IPS-15b (cell line): ENCODE measurements around the gene IFT57.
A peak's percentile ranks its signal among the peaks of the same experiment; 100 is the strongest.
"Not testable (repeated sequence)": the region's sequence is repeated elsewhere in the genome, so short reads cannot be mapped to it uniquely, and the experiment has no call there.

Experiments used
- H3K27me3 ChIP-seq: one replicate; pipeline ENCODE4 v1.6.1; 2013; ENCODE audit warnings: low read length; ENCODE audit not compliant: control insufficient read depth, insufficient read depth
- H3K36me3 ChIP-seq: one replicate; pipeline ENCODE4 v1.6.1; 2013; ENCODE audit warnings: low read length; ENCODE audit not compliant: control insufficient read depth, insufficient read depth
- H3K4me1 ChIP-seq: one replicate; pipeline ENCODE4 v1.6.1; 2013; ENCODE audit warnings: mild to moderate bottlenecking, low read length; ENCODE audit not compliant: control insufficient read depth, insufficient read depth
- H3K4me3 ChIP-seq: one replicate; pipeline ENCODE4 v1.5.1; 2013; ENCODE audit warnings: low read depth, low read length
- H3K9ac ChIP-seq: one replicate; pipeline ENCODE4 v1.6.1; 2013; ENCODE audit warnings: low read depth, mild to moderate bottlenecking, low read length
- H3K9me3 ChIP-seq: one replicate; pipeline ENCODE4 v1.6.1; 2013; ENCODE audit warnings: mild to moderate bottlenecking, low read length; ENCODE audit not compliant: control insufficient read depth, insufficient read depth

Gene IFT57, protein sequence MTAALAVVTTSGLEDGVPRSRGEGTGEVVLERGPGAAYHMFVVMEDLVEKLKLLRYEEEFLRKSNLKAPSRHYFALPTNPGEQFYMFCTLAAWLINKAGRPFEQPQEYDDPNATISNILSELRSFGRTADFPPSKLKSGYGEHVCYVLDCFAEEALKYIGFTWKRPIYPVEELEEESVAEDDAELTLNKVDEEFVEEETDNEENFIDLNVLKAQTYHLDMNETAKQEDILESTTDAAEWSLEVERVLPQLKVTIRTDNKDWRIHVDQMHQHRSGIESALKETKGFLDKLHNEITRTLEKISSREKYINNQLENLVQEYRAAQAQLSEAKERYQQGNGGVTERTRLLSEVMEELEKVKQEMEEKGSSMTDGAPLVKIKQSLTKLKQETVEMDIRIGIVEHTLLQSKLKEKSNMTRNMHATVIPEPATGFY

DNA sequence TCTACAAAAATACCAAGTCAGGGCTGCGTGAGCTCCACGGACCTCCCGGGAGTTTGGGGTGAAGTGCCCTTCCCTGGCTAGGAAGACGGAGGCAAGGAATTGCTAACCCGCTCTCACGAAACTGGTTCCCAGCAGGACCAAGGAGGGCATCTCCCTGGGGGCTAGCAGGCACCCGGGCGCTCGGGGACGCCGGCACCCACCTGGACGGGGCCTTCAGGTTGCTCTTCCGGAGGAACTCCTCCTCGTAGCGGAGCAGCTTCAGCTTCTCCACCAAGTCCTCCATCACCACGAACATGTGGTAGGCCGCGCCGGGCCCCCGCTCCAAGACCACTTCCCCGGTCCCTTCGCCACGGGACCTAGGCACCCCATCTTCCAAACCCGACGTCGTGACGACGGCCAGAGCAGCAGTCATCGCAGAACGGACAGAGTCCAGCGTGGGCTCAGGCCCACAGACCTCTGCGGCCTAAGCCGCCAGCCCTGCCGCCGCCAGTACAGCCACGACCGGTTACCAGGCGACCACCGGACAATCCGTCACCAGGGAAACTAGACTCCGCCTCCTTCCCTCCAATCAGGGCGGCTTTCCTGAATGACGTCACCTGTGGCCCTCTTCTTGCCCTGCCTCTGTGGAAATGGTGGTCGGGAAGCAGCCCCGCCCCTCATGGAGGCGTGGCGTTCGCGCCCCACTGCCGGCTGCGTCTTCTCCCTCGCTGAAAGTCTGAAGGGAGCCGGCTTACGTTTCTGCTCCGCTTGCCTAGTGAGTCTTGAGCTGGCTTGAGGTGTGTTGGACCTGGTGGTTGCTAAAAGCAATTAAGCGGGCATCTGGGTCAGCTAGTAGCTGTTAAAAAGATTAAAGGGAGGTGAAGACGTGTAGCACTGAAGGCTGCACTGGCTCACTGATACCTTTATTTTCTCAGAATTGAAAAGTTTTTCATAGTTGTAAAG lies at the start of gene IFT57:
IFT57 (minus strand) TSS at position 514 of the 942 bp plus-strand sequence; CDS start at position 412, 102 bp downstream.
- peaks cover 4% of the 10 kb centered on the region for H3K4me1 ChIP-seq
- peaks cover 7% of the 10 kb centered on the region for H3K27me3 ChIP-seq
- peak within 1 kb of the TSS; percentile 81 for H3K4me3 ChIP-seq
- no peaks in the 10 kb centered on the region for H3K36me3 ChIP-seq
- H3K9ac ChIP-seq, result no peak within 1 kb of the TSS
- no peaks in the 10 kb centered on the region for H3K9me3 ChIP-seq

DNA sequence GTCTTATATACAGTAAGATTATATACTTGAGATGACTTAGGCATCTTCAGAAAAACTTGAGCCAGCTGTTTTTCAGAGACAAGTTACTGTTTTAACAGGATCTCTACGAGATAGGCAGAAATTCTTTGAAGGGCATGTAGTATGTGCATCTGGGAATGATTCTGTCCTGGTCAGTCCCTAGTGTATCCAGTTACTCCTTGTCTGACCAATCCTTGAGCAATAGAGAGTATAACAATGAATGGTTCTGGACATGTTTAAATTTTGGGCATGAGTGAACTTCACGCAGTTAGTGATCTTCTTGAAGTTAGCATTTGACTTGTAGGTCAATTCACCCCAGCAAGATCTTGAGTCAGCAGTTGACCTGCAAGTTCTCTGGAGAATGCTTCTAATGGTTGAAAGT lies 49.4 kb upstream of the IFT57 start:
- Histone ChIP-seq H3K9ac (no peak overlapping the region), H3K9me3 (no peaks in the 10 kb centered on the region), H3K36me3 (no peaks in the 10 kb centered on the region), H3K4me3 (no peak overlapping the region), H3K27me3 (no peaks in the 10 kb centered on the region), H3K4me1 (no peaks in the 10 kb centered on the region)

DNA sequence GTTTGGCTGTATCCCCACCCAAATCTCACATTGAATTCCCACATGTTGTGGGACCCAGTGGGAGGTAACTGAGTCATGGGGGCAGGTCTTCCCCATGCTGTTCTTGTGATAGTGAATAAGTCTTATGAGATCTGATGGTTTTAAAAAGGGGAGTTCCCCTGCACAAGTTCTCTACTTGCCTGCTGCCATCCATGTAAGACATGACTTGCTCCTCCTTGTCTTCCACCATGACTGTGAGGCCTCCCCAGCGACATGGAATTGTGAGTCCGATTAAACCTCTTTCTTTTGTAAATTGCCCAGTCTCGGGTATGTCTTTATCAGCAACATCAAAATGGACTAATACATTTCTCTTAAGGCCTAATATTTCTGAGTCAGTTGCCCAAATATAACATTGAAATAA lies 46.0 kb upstream of the IFT57 start:
- H3K27me3 ChIP-seq, H3K9ac ChIP-seq, H3K4me1 ChIP-seq, H3K9me3 ChIP-seq, H3K4me3 ChIP-seq, H3K36me3 ChIP-seq: not testable (repeated sequence)

DNA sequence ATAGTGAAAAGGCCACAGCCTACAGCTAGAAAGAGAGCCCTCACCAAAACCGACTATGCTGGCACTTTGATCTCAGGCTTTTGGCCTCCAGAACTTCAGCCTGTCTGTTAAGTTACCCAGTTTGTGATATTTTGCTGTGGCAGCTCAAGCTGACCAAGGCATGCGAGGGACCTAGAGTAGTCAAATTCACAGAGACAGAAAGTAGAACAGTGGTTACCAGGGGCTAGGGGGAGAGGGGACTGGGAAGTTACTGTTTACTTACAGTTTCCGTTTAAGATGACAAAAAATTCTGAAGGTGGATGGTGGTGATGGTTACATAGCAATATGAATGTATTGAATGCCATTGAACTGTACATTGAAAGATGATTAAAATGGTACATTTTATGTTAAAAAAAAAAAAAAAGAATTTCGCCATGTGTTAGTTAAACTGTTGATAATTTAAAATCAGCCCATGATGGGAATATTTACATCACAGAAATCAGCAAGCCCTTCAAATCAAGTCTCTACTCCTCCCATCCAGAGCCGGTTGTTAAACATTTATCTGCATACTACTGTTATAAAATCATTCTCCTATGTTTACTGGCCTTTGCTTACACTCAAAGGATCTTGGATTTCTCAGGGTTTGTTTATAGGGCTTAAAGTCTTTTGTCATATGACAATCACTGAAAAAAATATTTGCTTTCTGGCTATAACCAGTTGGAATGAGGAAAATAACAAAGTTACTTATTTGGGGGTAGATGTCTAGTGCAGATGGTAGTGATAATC lies 42.5 kb upstream of the IFT57 start:
- H3K9me3 ChIP-seq, H3K9ac ChIP-seq, H3K27me3 ChIP-seq, H3K36me3 ChIP-seq, H3K4me1 ChIP-seq, H3K4me3 ChIP-seq: not testable (repeated sequence)

DNA sequence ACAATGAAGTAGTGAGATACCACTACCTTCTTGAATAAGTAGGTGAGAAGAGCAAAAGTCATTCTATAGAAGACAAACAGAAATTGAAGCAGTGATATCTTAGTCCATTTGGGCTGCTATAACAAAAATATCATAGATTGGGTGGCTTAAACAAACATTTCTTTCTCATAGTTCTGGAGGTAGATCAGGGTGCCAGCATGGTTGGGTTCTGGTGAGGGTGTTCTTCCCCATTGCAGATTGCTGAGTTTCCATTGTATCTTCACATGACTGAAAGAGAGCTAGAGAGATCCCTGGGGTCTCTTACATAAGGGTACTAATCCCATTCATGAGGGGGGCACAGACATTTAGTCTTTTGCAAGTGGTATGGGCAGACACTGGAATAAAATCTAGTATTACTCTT lies 32.9 kb upstream of the IFT57 start:
- H3K4me3 ChIP-seq, result no peak overlapping the region
- H3K36me3 ChIP-seq, result no peaks in the 10 kb centered on the region
- no peaks in the 10 kb centered on the region for H3K9me3 ChIP-seq
- no peaks in the 10 kb centered on the region for H3K4me1 ChIP-seq
- no peak overlapping the region for H3K9ac ChIP-seq
- H3K27me3 ChIP-seq, result no peaks in the 10 kb centered on the region

DNA sequence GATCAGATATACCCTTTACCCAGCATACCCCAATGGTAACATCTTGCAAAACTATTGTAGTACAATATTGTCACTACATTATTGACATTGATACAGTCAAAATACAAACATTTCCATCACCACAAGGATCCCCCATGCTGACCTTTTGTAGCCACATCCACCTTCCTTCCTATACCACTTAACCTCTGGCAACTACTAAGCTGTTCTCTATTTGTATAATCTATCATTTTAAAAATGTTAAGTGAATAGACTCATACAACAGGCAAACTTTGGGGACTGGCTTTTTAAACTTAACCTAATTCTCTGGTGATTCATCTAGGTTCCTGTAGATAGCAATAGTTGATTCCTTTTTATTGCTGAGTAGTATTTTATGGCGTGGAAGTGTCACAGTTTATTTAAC lies 29.6 kb upstream of the IFT57 start:
- Histone ChIP-seq H3K4me3 (no peak overlapping the region), H3K36me3 (no peaks in the 10 kb centered on the region), H3K9me3 (no peaks in the 10 kb centered on the region), H3K27me3 (no peaks in the 10 kb centered on the region), H3K9ac (no peak overlapping the region), H3K4me1 (no peaks in the 10 kb centered on the region)

DNA sequence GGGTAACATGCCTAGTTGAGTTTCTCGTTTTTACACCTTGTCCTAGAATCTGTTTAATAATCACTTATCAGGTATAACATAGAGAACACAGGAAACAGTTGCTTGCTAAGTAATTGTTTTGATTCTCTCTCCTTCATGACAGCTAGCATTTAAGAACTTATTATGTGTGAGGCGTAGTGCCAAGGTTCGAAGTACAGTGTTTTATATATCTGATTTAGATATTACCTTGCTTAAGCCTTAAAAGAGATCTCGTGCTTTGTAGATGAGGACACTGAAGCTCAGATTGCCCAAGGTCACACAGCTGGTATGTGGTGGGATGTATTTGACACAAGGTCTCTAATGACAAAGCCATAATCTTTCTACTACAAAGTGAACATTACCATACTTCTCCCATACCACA lies 29.0 kb upstream of the IFT57 start:
- Histone ChIP-seq H3K9ac (no peak overlapping the region), H3K9me3 (no peaks in the 10 kb centered on the region)

DNA sequence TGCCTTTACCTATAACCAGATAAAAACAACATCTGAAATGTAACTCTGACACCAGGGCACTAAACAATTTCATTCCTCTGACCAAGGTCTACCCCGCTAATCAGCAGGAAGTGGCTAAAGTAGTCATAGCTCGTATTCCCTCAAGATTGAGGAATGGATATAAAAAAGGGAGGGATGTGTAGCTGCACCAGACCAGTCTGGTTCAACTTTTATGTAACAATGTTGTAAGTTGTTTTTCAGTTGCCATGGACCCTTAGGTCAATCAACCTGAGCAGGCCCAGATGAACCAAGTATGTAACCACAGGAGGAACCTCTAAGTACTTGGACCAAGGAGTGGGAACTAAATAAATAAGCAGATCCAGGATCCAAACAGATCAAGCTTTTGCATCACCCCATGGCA lies 28.4 kb upstream of the IFT57 start:
- Histone ChIP-seq H3K4me1 (no peaks in the 10 kb centered on the region), H3K36me3 (no peaks in the 10 kb centered on the region), H3K4me3 (no peak overlapping the region), H3K27me3 (no peaks in the 10 kb centered on the region), H3K9me3 (no peaks in the 10 kb centered on the region), H3K9ac (no peak overlapping the region)

More for the DNA sequence above, 29.0 kb upstream of the IFT57 start:
- Histone ChIP-seq H3K36me3 (no peaks in the 10 kb centered on the region), H3K4me1 (no peaks in the 10 kb centered on the region), H3K27me3 (no peaks in the 10 kb centered on the region), H3K4me3 (no peak overlapping the region)

DNA sequence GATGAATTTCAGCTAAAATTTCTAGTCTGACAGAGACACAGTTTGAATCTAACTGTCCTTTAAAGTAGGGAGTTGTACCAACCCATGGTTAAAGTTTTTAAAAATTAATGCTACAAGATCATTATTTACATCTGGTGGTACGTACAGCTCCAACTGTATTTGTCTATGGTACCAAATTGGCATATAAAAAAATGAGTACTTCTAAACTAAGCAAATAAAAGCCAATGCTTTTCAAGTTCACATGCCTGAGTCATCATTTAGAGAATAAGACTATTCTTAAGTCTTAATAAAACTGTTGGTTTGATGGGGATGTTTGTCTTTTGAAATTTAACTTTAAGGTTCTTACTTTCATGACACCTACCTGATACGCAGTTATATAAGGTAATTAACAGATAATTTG lies 21.0 kb upstream of the IFT57 start:
- H3K4me3 ChIP-seq, result no peak overlapping the region
- H3K9me3 ChIP-seq, result no peaks in the 10 kb centered on the region
- H3K27me3 ChIP-seq, result no peaks in the 10 kb centered on the region
- no peaks in the 10 kb centered on the region for H3K36me3 ChIP-seq
- H3K9ac ChIP-seq, result no peak overlapping the region
- no peaks in the 10 kb centered on the region for H3K4me1 ChIP-seq

DNA sequence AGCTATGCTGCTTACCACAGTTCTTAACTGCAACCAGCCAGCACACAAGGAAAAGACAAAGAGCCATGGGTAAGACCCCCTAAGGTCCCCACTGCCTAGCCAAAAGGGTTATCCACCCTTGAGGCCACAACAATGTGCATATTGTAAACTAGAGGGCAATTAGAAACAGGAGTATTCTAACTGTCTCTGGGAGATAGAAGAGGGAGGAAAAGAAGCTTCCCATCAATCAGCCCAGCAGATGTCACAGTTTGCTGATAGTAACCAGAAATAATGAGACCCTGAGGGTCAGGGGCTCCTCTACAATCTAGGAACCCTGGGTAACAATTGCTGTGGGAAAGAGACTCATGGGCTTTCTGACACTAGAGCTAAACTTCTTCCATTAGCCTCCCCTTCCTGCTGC lies 20.6 kb upstream of the IFT57 start:
- no peaks in the 10 kb centered on the region for H3K27me3 ChIP-seq
- H3K4me3 ChIP-seq, result no peak overlapping the region
- no peak overlapping the region for H3K9ac ChIP-seq
- no peaks in the 10 kb centered on the region for H3K36me3 ChIP-seq
- no peaks in the 10 kb centered on the region for H3K4me1 ChIP-seq
- no peaks in the 10 kb centered on the region for H3K9me3 ChIP-seq

DNA sequence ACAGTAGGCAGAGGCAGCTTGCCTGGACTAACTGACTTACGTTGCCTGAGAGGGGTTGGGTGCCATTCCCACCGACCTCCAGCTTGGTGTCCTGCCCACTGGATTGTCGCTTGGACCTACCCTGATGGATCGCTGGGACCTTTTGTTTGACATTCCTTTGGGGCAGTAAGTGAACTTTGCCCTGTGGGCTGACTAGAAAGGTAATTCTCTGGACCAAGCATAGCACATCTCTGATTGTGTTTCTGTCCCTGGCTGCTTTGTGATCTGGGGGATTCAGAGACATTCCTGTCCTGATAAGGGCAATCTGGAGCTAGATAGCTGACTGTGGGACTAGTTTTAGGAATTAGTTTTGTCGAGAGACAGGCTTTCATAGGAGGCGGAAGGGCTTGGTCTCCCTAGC lies 19.5 kb upstream of the IFT57 start:
- Histone ChIP-seq H3K36me3 (no peaks in the 10 kb centered on the region), H3K9ac (no peak overlapping the region), H3K4me3 (no peak overlapping the region), H3K4me1 (no peaks in the 10 kb centered on the region), H3K27me3 (no peaks in the 10 kb centered on the region), H3K9me3 (no peaks in the 10 kb centered on the region)
